SK-N-SH treated with all-trans-retinoic acid at 6 μM for 48 hours (cell line): ENCODE results near the gene C1orf159.

Experiments used
- BACH2 ChIP-seq: fragments of 250-450 bp; sonication (Bioruptor Pico); IDR thresholded peaks from 2 replicates; pipeline ENCODE4 v1.9.0; 2021; ENCODE audit warnings: mild to moderate bottlenecking, borderline replicate concordance
- OSR1 ChIP-seq: fragments of 250-450 bp; sonication (Bioruptor Pico); IDR thresholded peaks from 2 replicates; pipeline ENCODE4 v1.8.0; 2022; ENCODE audit warnings: moderate library complexity, mild to moderate bottlenecking, inconsistent platforms
- TF ChIP-seq, protein P1 (sequence below): fragments of 250-450 bp; sonication (Bioruptor Pico); IDR thresholded peaks from 2 replicates; pipeline ENCODE4 v1.8.0; 2020; ENCODE audit warnings: mild to moderate bottlenecking, moderate library complexity, borderline replicate concordance
- TF ChIP-seq, protein P2 (sequence below): fragments of 250-450 bp; sonication (Bioruptor Pico); IDR thresholded peaks from 2 replicates; pipeline ENCODE4 v1.5.0; 2020; ENCODE audit warnings: mild to moderate bottlenecking, moderate library complexity
- TF ChIP-seq, protein P3 (sequence below): fragments of 250-450 bp; sonication (Bioruptor Pico); IDR thresholded peaks from 2 replicates; pipeline ENCODE4 v1.5.1; 2020; ENCODE audit warnings: low read depth, mild to moderate bottlenecking, moderate library complexity

DNA sequence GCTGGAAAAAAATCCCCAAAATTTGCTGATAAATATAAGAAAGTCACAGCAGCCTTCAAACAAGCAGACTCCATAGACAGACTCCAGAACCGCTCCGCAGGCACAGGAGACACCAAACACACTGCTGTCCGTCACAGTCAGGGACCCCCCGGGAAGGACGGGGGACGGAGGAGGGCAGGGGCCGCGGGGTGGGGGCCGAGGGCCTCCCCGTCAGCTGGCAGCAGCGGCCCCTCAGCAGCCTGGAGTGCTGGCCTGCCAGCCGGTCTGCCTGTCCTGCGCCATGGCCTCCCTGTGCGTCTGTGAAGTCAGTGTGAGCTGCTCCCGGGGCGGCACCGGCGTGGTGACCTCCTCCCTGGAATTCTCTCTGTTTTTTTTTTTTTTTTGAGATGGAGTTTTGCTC lies 10.1 kb upstream of the C1orf159 start:
- TF ChIP-seq, protein P1, sequence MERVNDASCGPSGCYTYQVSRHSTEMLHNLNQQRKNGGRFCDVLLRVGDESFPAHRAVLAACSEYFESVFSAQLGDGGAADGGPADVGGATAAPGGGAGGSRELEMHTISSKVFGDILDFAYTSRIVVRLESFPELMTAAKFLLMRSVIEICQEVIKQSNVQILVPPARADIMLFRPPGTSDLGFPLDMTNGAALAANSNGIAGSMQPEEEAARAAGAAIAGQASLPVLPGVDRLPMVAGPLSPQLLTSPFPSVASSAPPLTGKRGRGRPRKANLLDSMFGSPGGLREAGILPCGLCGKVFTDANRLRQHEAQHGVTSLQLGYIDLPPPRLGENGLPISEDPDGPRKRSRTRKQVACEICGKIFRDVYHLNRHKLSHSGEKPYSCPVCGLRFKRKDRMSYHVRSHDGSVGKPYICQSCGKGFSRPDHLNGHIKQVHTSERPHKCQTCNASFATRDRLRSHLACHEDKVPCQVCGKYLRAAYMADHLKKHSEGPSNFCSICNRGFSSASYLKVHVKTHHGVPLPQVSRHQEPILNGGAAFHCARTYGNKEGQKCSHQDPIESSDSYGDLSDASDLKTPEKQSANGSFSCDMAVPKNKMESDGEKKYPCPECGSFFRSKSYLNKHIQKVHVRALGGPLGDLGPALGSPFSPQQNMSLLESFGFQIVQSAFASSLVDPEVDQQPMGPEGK (CRISPR knock-in tag), result no peak
- TF ChIP-seq OSR1 (CRISPR knock-in tag) (no peak), BACH2 (no peak)
- TF ChIP-seq, protein P2, sequence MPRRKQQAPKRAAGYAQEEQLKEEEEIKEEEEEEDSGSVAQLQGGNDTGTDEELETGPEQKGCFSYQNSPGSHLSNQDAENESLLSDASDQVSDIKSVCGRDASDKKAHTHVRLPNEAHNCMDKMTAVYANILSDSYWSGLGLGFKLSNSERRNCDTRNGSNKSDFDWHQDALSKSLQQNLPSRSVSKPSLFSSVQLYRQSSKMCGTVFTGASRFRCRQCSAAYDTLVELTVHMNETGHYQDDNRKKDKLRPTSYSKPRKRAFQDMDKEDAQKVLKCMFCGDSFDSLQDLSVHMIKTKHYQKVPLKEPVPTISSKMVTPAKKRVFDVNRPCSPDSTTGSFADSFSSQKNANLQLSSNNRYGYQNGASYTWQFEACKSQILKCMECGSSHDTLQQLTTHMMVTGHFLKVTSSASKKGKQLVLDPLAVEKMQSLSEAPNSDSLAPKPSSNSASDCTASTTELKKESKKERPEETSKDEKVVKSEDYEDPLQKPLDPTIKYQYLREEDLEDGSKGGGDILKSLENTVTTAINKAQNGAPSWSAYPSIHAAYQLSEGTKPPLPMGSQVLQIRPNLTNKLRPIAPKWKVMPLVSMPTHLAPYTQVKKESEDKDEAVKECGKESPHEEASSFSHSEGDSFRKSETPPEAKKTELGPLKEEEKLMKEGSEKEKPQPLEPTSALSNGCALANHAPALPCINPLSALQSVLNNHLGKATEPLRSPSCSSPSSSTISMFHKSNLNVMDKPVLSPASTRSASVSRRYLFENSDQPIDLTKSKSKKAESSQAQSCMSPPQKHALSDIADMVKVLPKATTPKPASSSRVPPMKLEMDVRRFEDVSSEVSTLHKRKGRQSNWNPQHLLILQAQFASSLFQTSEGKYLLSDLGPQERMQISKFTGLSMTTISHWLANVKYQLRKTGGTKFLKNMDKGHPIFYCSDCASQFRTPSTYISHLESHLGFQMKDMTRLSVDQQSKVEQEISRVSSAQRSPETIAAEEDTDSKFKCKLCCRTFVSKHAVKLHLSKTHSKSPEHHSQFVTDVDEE (CRISPR knock-in tag), result no peak
- TF ChIP-seq, protein P3, sequence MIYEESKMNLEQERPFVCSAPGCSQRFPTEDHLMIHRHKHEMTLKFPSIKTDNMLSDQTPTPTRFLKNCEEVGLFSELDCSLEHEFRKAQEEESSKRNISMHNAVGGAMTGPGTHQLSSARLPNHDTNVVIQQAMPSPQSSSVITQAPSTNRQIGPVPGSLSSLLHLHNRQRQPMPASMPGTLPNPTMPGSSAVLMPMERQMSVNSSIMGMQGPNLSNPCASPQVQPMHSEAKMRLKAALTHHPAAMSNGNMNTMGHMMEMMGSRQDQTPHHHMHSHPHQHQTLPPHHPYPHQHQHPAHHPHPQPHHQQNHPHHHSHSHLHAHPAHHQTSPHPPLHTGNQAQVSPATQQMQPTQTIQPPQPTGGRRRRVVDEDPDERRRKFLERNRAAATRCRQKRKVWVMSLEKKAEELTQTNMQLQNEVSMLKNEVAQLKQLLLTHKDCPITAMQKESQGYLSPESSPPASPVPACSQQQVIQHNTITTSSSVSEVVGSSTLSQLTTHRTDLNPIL (CRISPR knock-in tag), result no peak
